ENCODE results near the gene MRPL1.
"Not testable (repeated sequence)": the region's sequence is repeated elsewhere in the genome, so short reads cannot be mapped to it uniquely, and the experiment has no call there.

Gene MRPL1

GRCh38 chr4:77852892-77853495 is 9.6 kb upstream of the MRPL1 start:
- DNase-seq = no peak

- no peak for DNase-seq
Observed at GRCh38 chr4:77854431-77855111, 8.1 kb upstream of the MRPL1 start.

GRCh38 chr4:77856152-77856551 is 6.5 kb upstream of the MRPL1 start:
- no peak for DNase-seq

GRCh38 chr4:77859256-77859655 is 3.4 kb upstream of the MRPL1 start:
- no peak for DNase-seq

- no peak for DNase-seq
Observed at GRCh38 chr4:77861495-77861894, 1.1 kb upstream of the MRPL1 start.

- not testable (repeated sequence) for DNase-seq
Observed at GRCh38 chr4:77863341-77863740, 711 bp downstream of the MRPL1 start.

GRCh38 chr4:77865259-77865658 is 2.6 kb downstream of the MRPL1 start:
- DNase-seq = no peak

- no peak for DNase-seq
Observed at GRCh38 chr4:77872723-77873445, 10.3 kb downstream of the MRPL1 start.

GRCh38 chr4:77877167-77877566 is 14.5 kb downstream of the MRPL1 start:
- DNase-seq = no peak

GRCh38 chr4:77877771-77878565 is 15.3 kb downstream of the MRPL1 start:
- no peak for DNase-seq

GRCh38 chr4:77880784-77881183 is 18.2 kb downstream of the MRPL1 start:
- no peak for DNase-seq

GRCh38 chr4:77881460-77882295 is 19.0 kb downstream of the MRPL1 start:
- no peak for DNase-seq

- no peak for DNase-seq
Observed at GRCh38 chr4:77893451-77893850, 30.8 kb downstream of the MRPL1 start.

- no peak for DNase-seq
Observed at GRCh38 chr4:77899607-77900006, 37.0 kb downstream of the MRPL1 start.

GRCh38 chr4:77903186-77903585 is 40.6 kb downstream of the MRPL1 start:
- no peak for DNase-seq

GRCh38 chr4:77905651-77906263 is 43.1 kb downstream of the MRPL1 start:
- DNase-seq = no peak

- no peak for DNase-seq
Observed at GRCh38 chr4:77910676-77911075, 48.0 kb downstream of the MRPL1 start.

GRCh38 chr4:77911091-77911490 is 48.5 kb downstream of the MRPL1 start:
- no peak for DNase-seq

GRCh38 chr4:77911842-77912450 is 49.3 kb downstream of the MRPL1 start:
- no peak for DNase-seq

GRCh38 chr4:77913348-77913747 is 50.7 kb downstream of the MRPL1 start:
- DNase-seq = no peak

- DNase-seq = no peak
Observed at GRCh38 chr4:77917075-77917474, 54.4 kb downstream of the MRPL1 start.

All from retina (tissue), 1 donor.